HepG2 (cell line): ENCODE data around the gene TMC4. TPM values are rescaled to one million over a fixed set of nuclear protein-coding genes. Genes with fewer than 3 reads are reported as not detected.

Experiments used
- ELF3 ChIP-seq: IDR thresholded peaks from 2 replicates; pipeline ENCODE4 v1.6.1; 2016; ENCODE audit warnings: missing genetic modification reagents, missing compliant biosample characterization
- ERF ChIP-seq: IDR thresholded peaks from 2 replicates; pipeline ENCODE4 v1.6.1; 2018; ENCODE audit warnings: missing biosample characterization, missing genetic modification reagents
- ETV5 ChIP-seq: IDR thresholded peaks from 2 replicates; pipeline ENCODE4 v1.6.1; 2018; ENCODE audit warnings: missing biosample characterization, missing genetic modification reagents, inconsistent platforms, borderline replicate concordance
- KAT8 ChIP-seq: IDR thresholded peaks from 2 replicates; pipeline ENCODE4 v1.6.1; 2016; ENCODE audit warnings: missing genetic modification reagents, missing compliant biosample characterization
- KDM1A ChIP-seq: IDR thresholded peaks from 2 replicates; pipeline ENCODE4 v1.6.1; 2016; ENCODE audit warnings: missing compliant biosample characterization
- NONO ChIP-seq, 2 experiments: fragments of 450-650 bp in 1 of 2; sonication (generic) in 1 of 2; formaldehyde crosslinking in 1 of 2; IDR thresholded peaks in 1 of 2; conservative IDR thresholded peaks in 1 of 2; 2 replicates each; pipeline versions ENCODE4 v1.6.1 to v1.8.0; 2017 to 2022; ENCODE audit warnings: mild to moderate bottlenecking in 1 of 2, missing genetic modification reagents in 1 of 2, moderate library complexity in 1 of 2
- POLR2A ChIP-seq, 2 experiments: IDR thresholded peaks; 2 replicates each; pipeline ENCODE4 v1.6.1; 2011; ENCODE audit warnings: low read depth in 2 of 2, low read length in 2 of 2, mild to moderate bottlenecking in 1 of 2, moderate library complexity in 1 of 2; ENCODE audit not compliant: insufficient read depth in 1 of 2
- POLR2G ChIP-seq: fragments of 200-400 bp; formaldehyde crosslinking; IDR thresholded peaks from 2 replicates; pipeline ENCODE4 v1.6.1; 2018; ENCODE audit warnings: mild to moderate bottlenecking, low read depth, low read length, moderate library complexity
- RARA ChIP-seq: IDR thresholded peaks from 2 replicates; pipeline ENCODE4 v1.6.1; 2016; ENCODE audit warnings: missing genetic modification reagents, missing compliant biosample characterization
- RFX3 ChIP-seq: IDR thresholded peaks from 2 replicates; pipeline ENCODE4 v1.6.1; 2016; ENCODE audit warnings: missing biosample characterization, missing genetic modification reagents
- RXRB ChIP-seq: IDR thresholded peaks from 2 replicates; pipeline ENCODE4 v1.6.1; 2016; ENCODE audit warnings: borderline replicate concordance, missing genetic modification reagents, missing compliant biosample characterization
- ZBTB8A ChIP-seq: sonication (generic); formaldehyde crosslinking; IDR thresholded peaks from 2 replicates; pipeline ENCODE4 v1.4.0; 2020; ENCODE audit warnings: mild to moderate bottlenecking, low read depth, missing genetic modification reagents, borderline replicate concordance
- ZFY ChIP-seq: sonication (generic); formaldehyde crosslinking; IDR thresholded peaks from 2 replicates; pipeline ENCODE4 v1.4.0; 2020; ENCODE audit warnings: missing genetic modification reagents
- ZNF256 ChIP-seq: sonication (generic); formaldehyde crosslinking; conservative IDR thresholded peaks from 2 replicates; pipeline ENCODE4 v1.4.0; 2020; ENCODE audit warnings: missing genetic modification reagents
- polyA plus RNA-seq, 8 experiments: library from polyadenylated mRNA; depleted of rRNA in 3 of 8; stranded (reverse) in 7 of 8; unstranded in 1 of 8; fragments of >200 nt; fragmentation: Illumina TruSeq in 4 of 8; extraction: Trizol in 4 of 8; gene quantifications; 2 replicates each; pipeline versions ENCODE4 v1.2.1 to v1.2.3, GENCODE V29; 2011 to 2016; ENCODE audit warnings: low read depth in 4 of 8, missing spikeins in 1 of 8, mixed read lengths in 1 of 8; ENCODE audit not compliant: insufficient read depth in 1 of 8
- total RNA-seq, 5 experiments: library from RNA; depleted of rRNA; stranded (reverse); fragments of >200 nt; fragmentation: Illumina TruSeq; extraction: Trizol; gene quantifications; 2 replicates each; pipeline ENCODE4 v1.2.3, GENCODE V29; 2016; ENCODE audit warnings: low read depth in 1 of 5
- TF ChIP-seq, protein P1 (sequence below): IDR thresholded peaks from 2 replicates; pipeline ENCODE4 v1.4.0; 2020; ENCODE audit warnings: mild to moderate bottlenecking, missing genetic modification reagents
- TF ChIP-seq, protein P2 (sequence below): sonication (generic); formaldehyde crosslinking; IDR thresholded peaks from 2 replicates; pipeline ENCODE4 v1.9.0; 2021; ENCODE audit warnings: missing genetic modification reagents, mild to moderate bottlenecking, borderline replicate concordance
- TF ChIP-seq, protein P3 (sequence below): sonication (generic); formaldehyde crosslinking; IDR thresholded peaks from 2 replicates; pipeline ENCODE4 v1.5.0; 2020; ENCODE audit warnings: mild to moderate bottlenecking, missing genetic modification reagents, borderline replicate concordance
- TF ChIP-seq, protein P4 (sequence below): sonication (generic); formaldehyde crosslinking; IDR thresholded peaks from 2 replicates; pipeline ENCODE4 v1.4.0; 2020; ENCODE audit warnings: mild to moderate bottlenecking, missing genetic modification reagents
- TF ChIP-seq, protein P5 (sequence below): sonication (generic); formaldehyde crosslinking; IDR thresholded peaks from 2 replicates; pipeline ENCODE4 v1.4.0; 2020; ENCODE audit warnings: missing genetic modification reagents, borderline replicate concordance

Gene TMC4
- total and polyA plus RNA-seq, 2 of the 13 experiments (the other 11 are each of a cell fraction or from before 2014, with no cell fraction given): 0.13 to 0.24 TPM

DNA sequence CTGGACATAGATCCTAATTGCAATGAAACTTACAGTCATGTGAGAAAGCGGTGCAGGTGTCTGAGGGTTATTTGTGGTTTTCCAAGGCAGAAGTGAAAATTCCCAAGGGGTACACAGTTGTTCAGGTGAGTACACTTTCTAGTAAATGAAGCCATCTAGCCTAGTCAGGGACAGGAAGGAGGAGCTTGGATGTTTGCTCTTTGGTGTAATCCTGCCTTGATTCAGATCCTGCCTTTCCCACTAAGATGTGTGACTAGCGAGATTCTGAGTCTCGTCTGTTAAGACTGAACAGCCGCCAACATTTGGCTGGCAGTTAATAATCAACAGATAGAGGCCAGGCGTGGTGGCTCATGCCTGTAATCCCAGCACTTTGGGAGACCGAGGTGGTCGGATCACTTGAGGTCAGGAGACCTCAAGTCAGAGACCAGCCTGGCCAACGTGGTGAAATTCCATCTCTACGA lies 30.2 kb upstream of the TMC4 start (continued):
- TF ChIP-seq ZFY (0 out of 2 replicates have a peak, but pooled peaks have one; percentile 20), ERF (CRISPR knock-in tag) (peak; percentile 43; the same call in 1 of the 2 replicates), NONO (IDR thresholded peaks at IDR 0.05) (no peak), NONO (CRISPR knock-in tag; conservative IDR thresholded peaks at IDR 0.05) (0 out of 2 replicates have a peak, but pooled peaks have one; percentile 22), RXRB (CRISPR knock-in tag) (peak; percentile 71), KAT8 (0 out of 2 replicates have a peak, but pooled peaks have one; percentile 25), ETV5 (CRISPR knock-in tag) (peak; percentile 41; the same call in 1 of the 2 replicates), ELF3 (CRISPR knock-in tag) (0 out of 2 replicates have a peak, but pooled peaks have one; percentile 22), RARA (CRISPR knock-in tag) (peak; percentile 40; the same call in 1 of the 2 replicates), POLR2G (peak; percentile 48), ZBTB8A (CRISPR knock-in tag) (no peak), POLR2A (IDR thresholded peaks at IDR 0.05; ENCODE audit: insufficient read depth in 1 of 2, low read depth in 2 of 2, low read length in 2 of 2) (peak in 1 of 2 experiments; percentile 19; a peak in 1 of 4 replicates), RFX3 (CRISPR knock-in tag) (no peak), KDM1A (CRISPR knock-in tag) (no peak), ZNF256 (CRISPR knock-in tag) (no peak)
- TF ChIP-seq, protein P1, sequence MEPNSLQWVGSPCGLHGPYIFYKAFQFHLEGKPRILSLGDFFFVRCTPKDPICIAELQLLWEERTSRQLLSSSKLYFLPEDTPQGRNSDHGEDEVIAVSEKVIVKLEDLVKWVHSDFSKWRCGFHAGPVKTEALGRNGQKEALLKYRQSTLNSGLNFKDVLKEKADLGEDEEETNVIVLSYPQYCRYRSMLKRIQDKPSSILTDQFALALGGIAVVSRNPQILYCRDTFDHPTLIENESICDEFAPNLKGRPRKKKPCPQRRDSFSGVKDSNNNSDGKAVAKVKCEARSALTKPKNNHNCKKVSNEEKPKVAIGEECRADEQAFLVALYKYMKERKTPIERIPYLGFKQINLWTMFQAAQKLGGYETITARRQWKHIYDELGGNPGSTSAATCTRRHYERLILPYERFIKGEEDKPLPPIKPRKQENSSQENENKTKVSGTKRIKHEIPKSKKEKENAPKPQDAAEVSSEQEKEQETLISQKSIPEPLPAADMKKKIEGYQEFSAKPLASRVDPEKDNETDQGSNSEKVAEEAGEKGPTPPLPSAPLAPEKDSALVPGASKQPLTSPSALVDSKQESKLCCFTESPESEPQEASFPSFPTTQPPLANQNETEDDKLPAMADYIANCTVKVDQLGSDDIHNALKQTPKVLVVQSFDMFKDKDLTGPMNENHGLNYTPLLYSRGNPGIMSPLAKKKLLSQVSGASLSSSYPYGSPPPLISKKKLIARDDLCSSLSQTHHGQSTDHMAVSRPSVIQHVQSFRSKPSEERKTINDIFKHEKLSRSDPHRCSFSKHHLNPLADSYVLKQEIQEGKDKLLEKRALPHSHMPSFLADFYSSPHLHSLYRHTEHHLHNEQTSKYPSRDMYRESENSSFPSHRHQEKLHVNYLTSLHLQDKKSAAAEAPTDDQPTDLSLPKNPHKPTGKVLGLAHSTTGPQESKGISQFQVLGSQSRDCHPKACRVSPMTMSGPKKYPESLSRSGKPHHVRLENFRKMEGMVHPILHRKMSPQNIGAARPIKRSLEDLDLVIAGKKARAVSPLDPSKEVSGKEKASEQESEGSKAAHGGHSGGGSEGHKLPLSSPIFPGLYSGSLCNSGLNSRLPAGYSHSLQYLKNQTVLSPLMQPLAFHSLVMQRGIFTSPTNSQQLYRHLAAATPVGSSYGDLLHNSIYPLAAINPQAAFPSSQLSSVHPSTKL: peak; percentile 56
- TF ChIP-seq, protein P2, sequence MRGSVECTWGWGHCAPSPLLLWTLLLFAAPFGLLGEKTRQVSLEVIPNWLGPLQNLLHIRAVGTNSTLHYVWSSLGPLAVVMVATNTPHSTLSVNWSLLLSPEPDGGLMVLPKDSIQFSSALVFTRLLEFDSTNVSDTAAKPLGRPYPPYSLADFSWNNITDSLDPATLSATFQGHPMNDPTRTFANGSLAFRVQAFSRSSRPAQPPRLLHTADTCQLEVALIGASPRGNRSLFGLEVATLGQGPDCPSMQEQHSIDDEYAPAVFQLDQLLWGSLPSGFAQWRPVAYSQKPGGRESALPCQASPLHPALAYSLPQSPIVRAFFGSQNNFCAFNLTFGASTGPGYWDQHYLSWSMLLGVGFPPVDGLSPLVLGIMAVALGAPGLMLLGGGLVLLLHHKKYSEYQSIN (CRISPR knock-in tag): no peak
- TF ChIP-seq, protein P3, sequence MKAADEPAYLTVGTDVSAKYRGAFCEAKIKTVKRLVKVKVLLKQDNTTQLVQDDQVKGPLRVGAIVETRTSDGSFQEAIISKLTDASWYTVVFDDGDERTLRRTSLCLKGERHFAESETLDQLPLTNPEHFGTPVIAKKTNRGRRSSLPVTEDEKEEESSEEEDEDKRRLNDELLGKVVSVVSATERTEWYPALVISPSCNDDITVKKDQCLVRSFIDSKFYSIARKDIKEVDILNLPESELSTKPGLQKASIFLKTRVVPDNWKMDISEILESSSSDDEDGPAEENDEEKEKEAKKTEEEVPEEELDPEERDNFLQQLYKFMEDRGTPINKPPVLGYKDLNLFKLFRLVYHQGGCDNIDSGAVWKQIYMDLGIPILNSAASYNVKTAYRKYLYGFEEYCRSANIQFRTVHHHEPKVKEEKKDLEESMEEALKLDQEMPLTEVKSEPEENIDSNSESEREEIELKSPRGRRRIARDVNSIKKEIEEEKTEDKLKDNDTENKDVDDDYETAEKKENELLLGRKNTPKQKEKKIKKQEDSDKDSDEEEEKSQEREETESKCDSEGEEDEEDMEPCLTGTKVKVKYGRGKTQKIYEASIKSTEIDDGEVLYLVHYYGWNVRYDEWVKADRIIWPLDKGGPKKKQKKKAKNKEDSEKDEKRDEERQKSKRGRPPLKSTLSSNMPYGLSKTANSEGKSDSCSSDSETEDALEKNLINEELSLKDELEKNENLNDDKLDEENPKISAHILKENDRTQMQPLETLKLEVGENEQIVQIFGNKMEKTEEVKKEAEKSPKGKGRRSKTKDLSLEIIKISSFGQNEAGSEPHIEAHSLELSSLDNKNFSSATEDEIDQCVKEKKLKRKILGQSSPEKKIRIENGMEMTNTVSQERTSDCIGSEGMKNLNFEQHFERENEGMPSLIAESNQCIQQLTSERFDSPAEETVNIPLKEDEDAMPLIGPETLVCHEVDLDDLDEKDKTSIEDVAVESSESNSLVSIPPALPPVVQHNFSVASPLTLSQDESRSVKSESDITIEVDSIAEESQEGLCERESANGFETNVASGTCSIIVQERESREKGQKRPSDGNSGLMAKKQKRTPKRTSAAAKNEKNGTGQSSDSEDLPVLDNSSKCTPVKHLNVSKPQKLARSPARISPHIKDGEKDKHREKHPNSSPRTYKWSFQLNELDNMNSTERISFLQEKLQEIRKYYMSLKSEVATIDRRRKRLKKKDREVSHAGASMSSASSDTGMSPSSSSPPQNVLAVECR (CRISPR knock-in tag): peak; percentile 48; the same call in 1 of the 2 replicates
- TF ChIP-seq, protein P4, sequence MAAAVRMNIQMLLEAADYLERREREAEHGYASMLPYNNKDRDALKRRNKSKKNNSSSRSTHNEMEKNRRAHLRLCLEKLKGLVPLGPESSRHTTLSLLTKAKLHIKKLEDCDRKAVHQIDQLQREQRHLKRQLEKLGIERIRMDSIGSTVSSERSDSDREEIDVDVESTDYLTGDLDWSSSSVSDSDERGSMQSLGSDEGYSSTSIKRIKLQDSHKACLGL (CRISPR knock-in tag): 0 out of 2 replicates have a peak, but pooled peaks have one; percentile 29
- TF ChIP-seq, protein P5, sequence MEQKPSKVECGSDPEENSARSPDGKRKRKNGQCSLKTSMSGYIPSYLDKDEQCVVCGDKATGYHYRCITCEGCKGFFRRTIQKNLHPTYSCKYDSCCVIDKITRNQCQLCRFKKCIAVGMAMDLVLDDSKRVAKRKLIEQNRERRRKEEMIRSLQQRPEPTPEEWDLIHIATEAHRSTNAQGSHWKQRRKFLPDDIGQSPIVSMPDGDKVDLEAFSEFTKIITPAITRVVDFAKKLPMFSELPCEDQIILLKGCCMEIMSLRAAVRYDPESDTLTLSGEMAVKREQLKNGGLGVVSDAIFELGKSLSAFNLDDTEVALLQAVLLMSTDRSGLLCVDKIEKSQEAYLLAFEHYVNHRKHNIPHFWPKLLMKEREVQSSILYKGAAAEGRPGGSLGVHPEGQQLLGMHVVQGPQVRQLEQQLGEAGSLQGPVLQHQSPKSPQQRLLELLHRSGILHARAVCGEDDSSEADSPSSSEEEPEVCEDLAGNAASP (CRISPR knock-in tag): peak; percentile 86; the same call in 1 of the 2 replicates
